C4-2B (cell line): Measurements from ENCODE around the gene UNC13B.
"Not testable (repeated sequence)": the region's sequence is repeated elsewhere in the genome, so short reads cannot be mapped to it uniquely, and the experiment has no call there.

Experiments
- ZFX ChIP-seq: fragments of 450-650 bp; IDR thresholded peaks from 2 replicates; pipeline ENCODE4 v1.6.1; 2017
- TF ChIP-seq, protein P1 (sequence below): fragments of 450-650 bp; conservative IDR thresholded peaks from 2 replicates; pipeline ENCODE4 v1.5.1; 2017; ENCODE audit warnings: mild to moderate bottlenecking

DNA sequence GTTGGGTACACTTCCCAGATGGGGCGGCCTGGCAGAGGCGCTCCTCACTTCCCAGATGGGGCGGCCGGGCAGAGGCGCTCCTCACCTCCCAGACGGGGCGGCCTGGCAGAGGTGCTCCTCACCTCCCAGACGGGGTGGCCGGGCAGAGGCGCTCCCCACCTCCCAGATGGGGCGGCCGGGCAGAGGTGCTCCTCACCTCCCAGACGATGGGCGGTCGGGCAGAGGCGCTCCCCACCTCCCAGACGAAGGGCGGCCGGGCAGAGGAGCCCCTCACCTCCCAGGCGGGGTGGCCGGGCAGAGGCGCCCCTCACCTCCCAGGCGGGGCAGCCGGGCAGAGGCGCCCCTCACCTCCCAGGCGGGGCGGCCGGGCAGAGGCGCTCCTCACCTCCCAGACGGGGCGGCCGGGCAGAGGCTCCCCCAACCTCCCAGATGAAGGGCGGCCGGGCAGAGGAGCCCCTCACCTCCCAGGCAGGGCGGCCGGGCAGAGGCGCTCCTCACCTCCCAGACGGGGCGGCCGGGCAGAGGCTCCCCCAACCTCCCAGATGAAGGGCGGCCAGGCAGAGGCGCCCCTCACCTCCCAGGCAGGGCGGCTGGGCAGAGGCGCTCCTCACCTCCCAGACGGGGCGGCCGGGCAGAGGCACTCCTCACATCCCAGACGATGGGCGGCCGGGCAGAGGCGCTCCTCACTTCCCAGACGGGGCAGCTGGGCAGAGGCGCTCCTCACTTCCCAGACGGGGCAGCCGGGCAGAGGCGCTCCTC, 21.4 kb downstream of the UNC13B start:
- TF ChIP-seq, protein P1, sequence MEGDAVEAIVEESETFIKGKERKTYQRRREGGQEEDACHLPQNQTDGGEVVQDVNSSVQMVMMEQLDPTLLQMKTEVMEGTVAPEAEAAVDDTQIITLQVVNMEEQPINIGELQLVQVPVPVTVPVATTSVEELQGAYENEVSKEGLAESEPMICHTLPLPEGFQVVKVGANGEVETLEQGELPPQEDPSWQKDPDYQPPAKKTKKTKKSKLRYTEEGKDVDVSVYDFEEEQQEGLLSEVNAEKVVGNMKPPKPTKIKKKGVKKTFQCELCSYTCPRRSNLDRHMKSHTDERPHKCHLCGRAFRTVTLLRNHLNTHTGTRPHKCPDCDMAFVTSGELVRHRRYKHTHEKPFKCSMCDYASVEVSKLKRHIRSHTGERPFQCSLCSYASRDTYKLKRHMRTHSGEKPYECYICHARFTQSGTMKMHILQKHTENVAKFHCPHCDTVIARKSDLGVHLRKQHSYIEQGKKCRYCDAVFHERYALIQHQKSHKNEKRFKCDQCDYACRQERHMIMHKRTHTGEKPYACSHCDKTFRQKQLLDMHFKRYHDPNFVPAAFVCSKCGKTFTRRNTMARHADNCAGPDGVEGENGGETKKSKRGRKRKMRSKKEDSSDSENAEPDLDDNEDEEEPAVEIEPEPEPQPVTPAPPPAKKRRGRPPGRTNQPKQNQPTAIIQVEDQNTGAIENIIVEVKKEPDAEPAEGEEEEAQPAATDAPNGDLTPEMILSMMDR: not testable (repeated sequence)
- TF ChIP-seq ZFX: not testable (repeated sequence)
